ENCODE results near the gene ARMC3. TPM values are rescaled to one million over a fixed set of nuclear protein-coding genes. Genes with fewer than 3 reads are reported as not detected.

The ARMC3 gene
- polyA plus RNA-seq, 3 donors: not detected

GRCh38 chr10:23078114-23078513 is 150.3 kb downstream of the ARMC3 start:
- H3K4me2 ChIP-seq (replicated peaks; ENCODE audit: extremely low read depth, low read length, poor library complexity, severe bottlenecking): no peak overlapping the region
- peaks cover under 1 to 4% of the 10 kb centered on the region in 2 donors for H3K4me1 ChIP-seq (ENCODE audit: control insufficient read depth in 1 of 2, insufficient read depth in 2 of 2, low read length in 2 of 2)
- Mint-ChIP-seq H3K9me3 (no peaks in the 10 kb centered on the region), H3K4me3 (no peak overlapping the region), H3K4me1 (peaks cover 3% of the 10 kb centered on the region), H3K27ac (no peak overlapping the region), H3K27me3 (ENCODE audit: low read depth in 3 of 3) (peaks cover 14 to 21% (median 19%) of the 10 kb centered on the region in 3 donors), H3K36me3 (no peaks in the 10 kb centered on the region)
- WGBS (ENCODE audit: insufficient coverage): no CpG with 5 or more reads among the region's 2 CpGs
- no peaks in the 10 kb centered on the region for H4K20me1 ChIP-seq (ENCODE audit: insufficient read depth, low read length)
- DNase-seq: no peak
- H3K79me2 ChIP-seq (ENCODE audit: insufficient read depth, low read length): no peaks in the 10 kb centered on the region
- no peak overlapping the region for H3K4me3 ChIP-seq (replicated peaks in 1 of 3; ENCODE audit: low read depth in 2 of 3, low read length in 3 of 3)
- no peak overlapping the region for H2AFZ ChIP-seq (ENCODE audit: insufficient read depth, low read depth, low read length, poor library complexity, severe bottlenecking)
- peaks cover 0 to 16% of the 10 kb centered on the region in 2 donors for H3K27me3 ChIP-seq (ENCODE audit: control insufficient read depth in 2 of 2, insufficient read depth in 2 of 2, low read length in 2 of 2)
- intact Hi-C loops (cut with micrococcal nuclease): no loop called here
- no peak overlapping the region for H3K27ac ChIP-seq (ENCODE audit: low read depth in 1 of 2, low read length in 2 of 2)
- H3K36me3 ChIP-seq (replicated peaks in 1 of 2; ENCODE audit: control insufficient read depth in 1 of 2, insufficient read depth in 2 of 2, low read length in 2 of 2): no peaks in the 10 kb centered on the region
- TF ChIP-seq, protein P1, sequence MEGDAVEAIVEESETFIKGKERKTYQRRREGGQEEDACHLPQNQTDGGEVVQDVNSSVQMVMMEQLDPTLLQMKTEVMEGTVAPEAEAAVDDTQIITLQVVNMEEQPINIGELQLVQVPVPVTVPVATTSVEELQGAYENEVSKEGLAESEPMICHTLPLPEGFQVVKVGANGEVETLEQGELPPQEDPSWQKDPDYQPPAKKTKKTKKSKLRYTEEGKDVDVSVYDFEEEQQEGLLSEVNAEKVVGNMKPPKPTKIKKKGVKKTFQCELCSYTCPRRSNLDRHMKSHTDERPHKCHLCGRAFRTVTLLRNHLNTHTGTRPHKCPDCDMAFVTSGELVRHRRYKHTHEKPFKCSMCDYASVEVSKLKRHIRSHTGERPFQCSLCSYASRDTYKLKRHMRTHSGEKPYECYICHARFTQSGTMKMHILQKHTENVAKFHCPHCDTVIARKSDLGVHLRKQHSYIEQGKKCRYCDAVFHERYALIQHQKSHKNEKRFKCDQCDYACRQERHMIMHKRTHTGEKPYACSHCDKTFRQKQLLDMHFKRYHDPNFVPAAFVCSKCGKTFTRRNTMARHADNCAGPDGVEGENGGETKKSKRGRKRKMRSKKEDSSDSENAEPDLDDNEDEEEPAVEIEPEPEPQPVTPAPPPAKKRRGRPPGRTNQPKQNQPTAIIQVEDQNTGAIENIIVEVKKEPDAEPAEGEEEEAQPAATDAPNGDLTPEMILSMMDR (IDR thresholded peaks at IDR 0.05): no peak
- H3K9me3 ChIP-seq (replicated peaks in 1 of 2; ENCODE audit: control insufficient read depth in 1 of 2, insufficient read depth in 1 of 2, low read length in 2 of 2): no peaks in the 10 kb centered on the region
- no peak overlapping the region for H3K9ac ChIP-seq (ENCODE audit: insufficient read depth, low read length, poor library complexity, severe bottlenecking)

- H4K20me1 ChIP-seq (ENCODE audit: insufficient read depth, low read length): no peaks in the 10 kb centered on the region
- H2AFZ ChIP-seq (ENCODE audit: insufficient read depth, low read depth, low read length, poor library complexity, severe bottlenecking): no peak overlapping the region
- no peak overlapping the region for H3K4me2 ChIP-seq (replicated peaks; ENCODE audit: extremely low read depth, low read length, poor library complexity, severe bottlenecking)
- WGBS (ENCODE audit: insufficient coverage): 87% methylated on average over 4 of the region's 4 CpGs
- H3K27me3 Mint-ChIP-seq (ENCODE audit: low read depth in 3 of 3): peaks cover 14 to 21% (median 16%) of the 10 kb centered on the region in 3 donors
- DNase-seq: no peak
- no peak overlapping the region for H3K27ac ChIP-seq (ENCODE audit: low read depth in 1 of 2, low read length in 2 of 2)
- no peaks in the 10 kb centered on the region for H3K4me1 ChIP-seq (ENCODE audit: control insufficient read depth in 1 of 2, insufficient read depth in 2 of 2, low read length in 2 of 2)
- H3K36me3 Mint-ChIP-seq: no peaks in the 10 kb centered on the region
- no peak overlapping the region for H3K4me3 ChIP-seq (replicated peaks in 1 of 3; ENCODE audit: low read depth in 2 of 3, low read length in 3 of 3)
- intact Hi-C loops (cut with micrococcal nuclease): no loop called here
- no peaks in the 10 kb centered on the region for H3K9me3 Mint-ChIP-seq
- no peak overlapping the region for H3K9ac ChIP-seq (ENCODE audit: insufficient read depth, low read length, poor library complexity, severe bottlenecking)
- no peak overlapping the region for H3K4me3 Mint-ChIP-seq
- H3K9me3 ChIP-seq (replicated peaks in 1 of 2; ENCODE audit: control insufficient read depth in 1 of 2, insufficient read depth in 1 of 2, low read length in 2 of 2): no peaks in the 10 kb centered on the region
- TF ChIP-seq, protein P1 (IDR thresholded peaks at IDR 0.05): no peak
- peaks cover 0 to 16% of the 10 kb centered on the region in 2 donors for H3K27me3 ChIP-seq (ENCODE audit: control insufficient read depth in 2 of 2, insufficient read depth in 2 of 2, low read length in 2 of 2)
- H3K27ac Mint-ChIP-seq: no peak overlapping the region
- no peaks in the 10 kb centered on the region for H3K4me1 Mint-ChIP-seq
- H3K36me3 ChIP-seq (replicated peaks in 1 of 2; ENCODE audit: control insufficient read depth in 1 of 2, insufficient read depth in 2 of 2, low read length in 2 of 2): no peaks in the 10 kb centered on the region
- H3K79me2 ChIP-seq (ENCODE audit: insufficient read depth, low read length): no peaks in the 10 kb centered on the region
Observed at GRCh38 chr10:23079700-23080099, 151.8 kb downstream of the ARMC3 start.
